ENCODE data around the gene SMYD2. TPM values are rescaled to one million over a fixed set of nuclear protein-coding genes. Genes with fewer than 3 reads are reported as not detected.

The SMYD2 gene
- total and polyA plus RNA-seq, 11 donors = 157 to 406 (median 324) TPM

GRCh38 chr1:214281720-214282629 lies 1.0 kb downstream of the SMYD2 start:
- ATAC-seq (peak in 3 of 4 donors; percentile 18 to 41 (median 40)), DNase-seq (peak in 2 of 5 donors; percentile 65 to 77)
- intact Hi-C loops (cut with DNase I) = loop anchor here in 6 of 10 donors (2.0 to 5.0 kb wide), 7 partner anchors 19 to 270 kb away; partner anchors contain the start of gene PTPN14 (in 1 of the 6)
- Histone ChIP-seq H3K27me3 (no peaks in the 10 kb centered on the region), H3K27ac (peak overlapping the region; percentile 94 to 100 (median 98)), H3K9me3 (no peaks in the 10 kb centered on the region), H3K4me3 (peak overlapping the region; percentile 58 to 98 (median 92)), H3K36me3 (no peaks in the 10 kb centered on the region), H3K4me1 (peaks cover 0 to 56% (median 30%) of the 10 kb centered on the region in 12 donors)
- TF ChIP-seq CTCF (IDR thresholded peaks at IDR 0.05) (no peak), POLR2A (IDR thresholded peaks at IDR 0.05) (no peak)
- 5 to 12% (median 7%) methylated on average over 14 of the region's 14 CpGs for WGBS, 4 donors

GRCh38 chr1:214282630-214283242 lies 1.8 kb downstream of the SMYD2 start:
- no peak for ATAC-seq
- H3K27ac ChIP-seq = peak overlapping the region; percentile 94 to 100 (median 98)
- H3K4me3 ChIP-seq = peak overlapping the region in 11 of 12 donors; percentile 81 to 98 (median 93)

GRCh38 chr1:214285610-214286440 lies 4.9 kb downstream of the SMYD2 start:
- H3K27me3 ChIP-seq = no peaks in the 10 kb centered on the region
- WGBS, 4 donors = 67 to 80% (median 75%) methylated on average over 7 of the region's 7 CpGs
- no peaks in the 10 kb centered on the region for H3K9me3 ChIP-seq
- peaks cover 0 to 7% (median 0%) of the 10 kb centered on the region in 9 donors for H3K36me3 ChIP-seq
- H3K4me3 ChIP-seq = no peak overlapping the region
- intact Hi-C loops (cut with DNase I) = no loop called here
- peaks cover 0 to 53% (median 29%) of the 10 kb centered on the region in 12 donors for H3K4me1 ChIP-seq
- TF ChIP-seq POLR2A (IDR thresholded peaks at IDR 0.05) = no peak
- no peak for TF ChIP-seq CTCF (IDR thresholded peaks at IDR 0.05)
- H3K27ac ChIP-seq = peak overlapping the region in 10 of 12 donors; percentile 20 to 100 (median 98)
- no peak for ATAC-seq
- DNase-seq = no peak

More at GRCh38 chr1:214282630-214283242, 1.8 kb downstream of the SMYD2 start:
- 47 to 58% (median 50%) methylated on average over 8 to 9 of the region's 9 CpGs for WGBS, 4 donors
- no peaks in the 10 kb centered on the region for H3K27me3 ChIP-seq
- H3K36me3 ChIP-seq = peaks cover 0 to 1% (median 0%) of the 10 kb centered on the region in 9 donors
- intact Hi-C loops (cut with DNase I) = loop anchor here in 6 of 10 donors (2.0 to 5.0 kb wide), 5 partner anchors 18 to 270 kb away; partner anchors contain the start of gene PTPN14 (in 1 of the 6)
- H3K4me1 ChIP-seq = peaks cover 0 to 50% (median 24%) of the 10 kb centered on the region in 12 donors
- H3K9me3 ChIP-seq = no peaks in the 10 kb centered on the region
- TF ChIP-seq CTCF (IDR thresholded peaks at IDR 0.05) (no peak), POLR2A (IDR thresholded peaks at IDR 0.05) (no peak)
- DNase-seq = no peak
